ENCODE results near the gene MAFG. TPM values are rescaled to one million over a fixed set of nuclear protein-coding genes. Genes with fewer than 3 reads are reported as not detected.
"Not testable (repeated sequence)": the region's sequence is repeated elsewhere in the genome, so short reads cannot be mapped to it uniquely, and the experiment has no call there.

Gene MAFG
- total and polyA plus RNA-seq, 2 of the 13 experiments (the other 11 are each of a cell fraction or from before 2014, with no cell fraction given), result 14.5 to 20.0 TPM

GRCh38 chr17:81918832-81919545 lies 8.5 kb downstream of the MAFG start (continued):
- TF ChIP-seq PPARG (CRISPR knock-in tag; conservative IDR thresholded peaks at IDR 0.05) (no peak), ZNF747 (CRISPR knock-in tag; IDR thresholded peaks at IDR 0.05; ENCODE audit: borderline replicate concordance) (no peak), ZNF34 (CRISPR knock-in tag; IDR thresholded peaks at IDR 0.05; ENCODE audit: borderline replicate concordance) (no peak), ZBTB7A (CRISPR knock-in tag; IDR thresholded peaks at IDR 0.05) (no peak), PBX2 (CRISPR knock-in tag; IDR thresholded peaks at IDR 0.05) (no peak), FOXA1 (IDR thresholded peaks at IDR 0.05) (no peak), FOXA1 (CRISPR knock-in tag; IDR thresholded peaks at IDR 0.05) (no peak)

GRCh38 chr17:81918333-81918669 lies 9.2 kb downstream of the MAFG start:
- POLR2A ChIA-PET, result interaction anchor here (1.7 to 2.8 kb wide), 2 partner anchors 9 to 73 kb away, joined by 5 to 49 read pairs; partner anchors contain the start of gene MAFG
- Histone ChIP-seq H3K79me2 (ENCODE audit: insufficient read depth, low read length) (peaks cover 50% of the 10 kb centered on the region), H3K9ac (ENCODE audit: insufficient read depth, low read depth, low read length) (peak overlapping the region; percentile 50; the same call in 1 of the 2 replicates), H3K4me2 (ENCODE audit: low read depth, low read length) (peak overlapping the region; percentile 83), H3K36me3 (replicated peaks in 1 of 2; ENCODE audit: control insufficient read depth in 1 of 2, insufficient read depth in 2 of 2, low read length in 2 of 2) (peaks cover 45 to 57% of the 10 kb centered on the region in 2 experiments), H3K27ac (ENCODE audit: extremely low read length, insufficient read depth, low read length) (peak overlapping the region; percentile 27), H3K4me3 (replicated peaks in 1 of 3; ENCODE audit: insufficient read depth in 1 of 3, low read depth in 2 of 3, low read length in 3 of 3) (peak overlapping the region in 2 of 3 experiments; percentile 87 to 93; a peak in 3 of 6 replicates), H3K4me1 (ENCODE audit: insufficient read depth, low read length) (peaks cover 28% of the 10 kb centered on the region)
- DNase-seq (ENCODE audit: low spot score); H3K27me3 ChIP-seq (ENCODE audit: control insufficient read depth in 1 of 2, insufficient read depth in 2 of 2, low read length in 2 of 2); H3K9me3 ChIP-seq (ENCODE audit: low read length); intact Hi-C loops (cut with micrococcal nuclease; ENCODE audit: unreplicated experiment); H4K20me1 ChIP-seq (ENCODE audit: insufficient read depth, low read length); H2AFZ ChIP-seq (ENCODE audit: low read length); CTCF ChIA-PET (ENCODE audit: low intra/inter-chr PET ratio, low total read pairs); in situ Hi-C loops (cut with HindIII; ENCODE audit: extremely low pct_ligation_motif_present, low pct_unique_long_range_greater_than_20kb); BruUV-seq (replicated peaks): not testable (repeated sequence)
- ATAC-seq (peak; percentile 44), FAIRE-seq (peak; percentile 60)
- WGBS (ENCODE audit: low lambda C conversion rate), result 32% methylated on average over 9 of the region's 9 CpGs
- TF ChIP-seq ASH2L (IDR thresholded peaks at IDR 0.05; ENCODE audit: insufficient read length, low read depth, low read length), result peak; percentile 0
- TF ChIP-seq FOSL2 (CRISPR knock-in tag; IDR thresholded peaks at IDR 0.05), result 0 out of 2 replicates have a peak, but pooled peaks have one; percentile 2
- TF ChIP-seq TFDP1 (CRISPR knock-in tag; IDR thresholded peaks at IDR 0.05; ENCODE audit: borderline replicate concordance), result peak; percentile 5; the same call in 1 of the 2 replicates
- TF ChIP-seq FOXC1 (CRISPR knock-in tag; IDR thresholded peaks at IDR 0.05; ENCODE audit: borderline replicate concordance), result 0 out of 2 replicates have a peak, but pooled peaks have one; percentile 46
- TF ChIP-seq ZNF792 (CRISPR knock-in tag; IDR thresholded peaks at IDR 0.05), result 0 out of 2 replicates have a peak, but pooled peaks have one; percentile 7
- TF ChIP-seq KDM5A (IDR thresholded peaks at IDR 0.05; ENCODE audit: borderline replicate concordance, low read length), result peak; percentile 18; the same call in 1 of the 2 replicates
- TF ChIP-seq MAX (IDR thresholded peaks at IDR 0.05), result 0 out of 2 replicates have a peak, but pooled peaks have one; percentile 1
- TF ChIP-seq ZGPAT (CRISPR knock-in tag; IDR thresholded peaks at IDR 0.05), result 0 out of 2 replicates have a peak, but pooled peaks have one; percentile 8
- 0 out of 2 replicates have a peak, but pooled peaks have one; percentile 23 for TF ChIP-seq ZSCAN25 (CRISPR knock-in tag; IDR thresholded peaks at IDR 0.05)

Measured in HepG2 (cell line).